Stimulated activated CD8-positive, alpha-beta memory T cell treated with anti-CD3 and anti-CD28 coated beads, Interleukin-12 subunit alpha, Interleukin-12 subunit beta, amount 100 ng/mL, for 1 hour (primary cell): ENCODE results near the gene RAB6B.

ENCODE experiments used
- DNase-seq: peaks from one replicate; pipeline ENCODE4 v3.0.0-alpha.2; 2020; ENCODE audit warnings: low read depth

The RAB6B gene

GRCh38 chr3:133836497-133837158 lies 59.1 kb downstream of the RAB6B start:
- no peak for DNase-seq

- DNase-seq: no peak
Observed at GRCh38 chr3:133835961-133836360, 59.7 kb downstream of the RAB6B start.

- no peak for DNase-seq
Observed at GRCh38 chr3:133835418-133835743, 60.3 kb downstream of the RAB6B start.

- DNase-seq: no peak
Observed at GRCh38 chr3:133834621-133835417, 60.9 kb downstream of the RAB6B start.

GRCh38 chr3:133833880-133834620 lies 61.6 kb downstream of the RAB6B start:
- no peak for DNase-seq

- no peak for DNase-seq
Observed at GRCh38 chr3:133833267-133833666, 62.4 kb downstream of the RAB6B start.

GRCh38 chr3:133832802-133833144 lies 62.9 kb downstream of the RAB6B start:
- no peak for DNase-seq

- no peak for DNase-seq
Observed at GRCh38 chr3:133831966-133832801, 63.5 kb downstream of the RAB6B start.

- no peak for DNase-seq
Observed at GRCh38 chr3:133830071-133830470, 65.6 kb downstream of the RAB6B start.

- no peak for DNase-seq
Observed at GRCh38 chr3:133829310-133829707, 66.4 kb downstream of the RAB6B start.

GRCh38 chr3:133828576-133829309 lies 66.9 kb downstream of the RAB6B start:
- no peak for DNase-seq

- DNase-seq: no peak
Observed at GRCh38 chr3:133827684-133828083, 68.0 kb downstream of the RAB6B start.

GRCh38 chr3:133827136-133827535 lies 68.5 kb downstream of the RAB6B start:
- DNase-seq: no peak

GRCh38 chr3:133825969-133826727 lies 69.5 kb downstream of the RAB6B start:
- no peak for DNase-seq

- DNase-seq: no peak
Observed at GRCh38 chr3:133824961-133825485, 70.7 kb downstream of the RAB6B start.

GRCh38 chr3:133821767-133822638 lies 73.7 kb downstream of the RAB6B start:
- DNase-seq: no peak

GRCh38 chr3:133820889-133821675 lies 74.6 kb downstream of the RAB6B start:
- DNase-seq: no peak

- no peak for DNase-seq
Observed at GRCh38 chr3:133820129-133820528, 75.6 kb downstream of the RAB6B start.

GRCh38 chr3:133815386-133815785 lies 80.3 kb downstream of the RAB6B start:
- DNase-seq: no peak
